ENCODE data around the gene PLVAP. TPM values are rescaled to one million over a fixed set of nuclear protein-coding genes. Genes with fewer than 3 reads are reported as not detected.

Gene PLVAP
- polyA plus RNA-seq, 1 experiment: not detected

DNA sequence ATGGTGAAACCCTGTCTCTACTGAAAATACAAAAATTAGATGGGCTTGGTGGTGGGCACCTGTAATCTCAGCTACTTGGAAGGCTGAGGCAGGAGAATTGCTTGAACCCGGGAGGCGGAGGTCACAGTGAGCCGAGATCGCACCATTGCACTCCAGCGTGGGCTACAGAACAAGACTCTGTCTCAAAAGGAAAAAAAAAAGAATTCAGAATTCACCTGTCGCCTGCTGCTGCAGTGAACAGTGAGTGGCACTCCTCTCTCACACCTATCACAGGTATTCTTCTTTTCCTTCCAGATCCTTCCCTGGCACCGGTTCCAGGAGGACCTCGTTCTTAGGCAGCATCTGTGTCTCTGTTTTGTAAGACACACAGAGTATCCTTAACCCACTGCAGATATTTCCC is 37.0 kb upstream of the PLVAP start:
- no peak for DNase-seq (ENCODE audit: low read depth)
- ChIA-PET POLR2A (no interaction called here), CTCF (interaction anchor here (1.3 to 1.4 kb wide), 2 partner anchors 21 to 24 kb away, joined by 3 read pairs; no protein-coding TSS in a partner anchor)
- TF ChIP-seq, protein P1, sequence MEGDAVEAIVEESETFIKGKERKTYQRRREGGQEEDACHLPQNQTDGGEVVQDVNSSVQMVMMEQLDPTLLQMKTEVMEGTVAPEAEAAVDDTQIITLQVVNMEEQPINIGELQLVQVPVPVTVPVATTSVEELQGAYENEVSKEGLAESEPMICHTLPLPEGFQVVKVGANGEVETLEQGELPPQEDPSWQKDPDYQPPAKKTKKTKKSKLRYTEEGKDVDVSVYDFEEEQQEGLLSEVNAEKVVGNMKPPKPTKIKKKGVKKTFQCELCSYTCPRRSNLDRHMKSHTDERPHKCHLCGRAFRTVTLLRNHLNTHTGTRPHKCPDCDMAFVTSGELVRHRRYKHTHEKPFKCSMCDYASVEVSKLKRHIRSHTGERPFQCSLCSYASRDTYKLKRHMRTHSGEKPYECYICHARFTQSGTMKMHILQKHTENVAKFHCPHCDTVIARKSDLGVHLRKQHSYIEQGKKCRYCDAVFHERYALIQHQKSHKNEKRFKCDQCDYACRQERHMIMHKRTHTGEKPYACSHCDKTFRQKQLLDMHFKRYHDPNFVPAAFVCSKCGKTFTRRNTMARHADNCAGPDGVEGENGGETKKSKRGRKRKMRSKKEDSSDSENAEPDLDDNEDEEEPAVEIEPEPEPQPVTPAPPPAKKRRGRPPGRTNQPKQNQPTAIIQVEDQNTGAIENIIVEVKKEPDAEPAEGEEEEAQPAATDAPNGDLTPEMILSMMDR (IDR thresholded peaks at IDR 0.05; ENCODE audit: insufficient read depth, low read depth, low read length): no peak
- no peaks in the 10 kb centered on the region for H3K36me3 ChIP-seq (ENCODE audit: control insufficient read depth, insufficient read depth, low read length)
- H3K27me3 ChIP-seq (ENCODE audit: control insufficient read depth, insufficient read depth, low read length): 0 out of 2 replicates have a peak, but pooled peaks cover 1% of the 10 kb centered on the region
- H3K4me3 ChIP-seq (ENCODE audit: low read depth, low read length): no peak overlapping the region

DNA sequence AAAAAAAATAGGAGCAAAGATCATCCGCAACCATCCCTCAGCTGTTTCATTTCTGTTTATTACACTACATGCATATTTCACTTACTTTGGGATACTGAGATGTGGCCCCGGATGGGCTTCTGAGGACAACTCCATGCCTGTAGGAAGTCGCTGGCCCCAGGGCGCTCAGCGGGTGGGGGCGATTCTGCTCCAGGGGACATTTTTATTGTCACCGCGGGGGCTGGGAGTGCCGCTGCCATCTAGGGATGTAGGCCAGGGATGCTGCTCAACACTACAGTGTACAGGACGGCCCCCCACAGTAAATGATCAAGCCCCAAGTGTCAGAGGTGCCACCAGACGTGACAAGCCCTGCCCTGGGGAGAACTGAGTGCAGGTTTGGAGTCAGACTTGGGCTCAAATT is 34.7 kb upstream of the PLVAP start:
- POLR2A ChIA-PET: no interaction called here
- no peak for DNase-seq (ENCODE audit: low read depth)
- TF ChIP-seq, protein P1 (IDR thresholded peaks at IDR 0.05; ENCODE audit: insufficient read depth, low read depth, low read length): no peak
- Histone ChIP-seq H3K4me3 (ENCODE audit: low read depth, low read length) (no peak overlapping the region), H3K36me3 (ENCODE audit: control insufficient read depth, insufficient read depth, low read length) (no peaks in the 10 kb centered on the region), H3K27me3 (ENCODE audit: control insufficient read depth, insufficient read depth, low read length) (0 out of 2 replicates have a peak, but pooled peaks cover 1% of the 10 kb centered on the region)
- CTCF ChIA-PET: interaction anchor here (0.6 to 1.5 kb wide), 7 partner anchors 8 to 447 kb away, joined by 3 to 4 read pairs (median 3); partner anchors contain the start of gene MVB12A

DNA sequence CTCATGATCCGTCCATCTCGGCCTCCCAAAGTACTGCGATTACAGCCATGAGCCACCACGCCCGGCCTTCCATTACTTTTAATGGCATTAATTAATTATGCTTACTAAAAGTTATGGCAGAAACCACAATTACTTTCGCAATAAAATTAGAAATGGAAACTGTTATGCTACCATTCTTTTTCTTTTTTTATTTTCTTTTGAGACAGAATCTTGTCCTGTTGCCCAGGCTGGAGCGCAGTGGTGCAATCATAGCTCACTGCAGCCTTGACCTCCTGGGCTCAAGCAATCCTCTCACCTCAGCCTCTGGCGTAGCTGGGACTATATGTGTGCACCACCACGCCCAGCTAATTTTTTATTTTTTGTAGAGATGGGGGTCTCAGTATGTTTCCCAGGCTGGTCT is 32.8 kb upstream of the PLVAP start:
- TF ChIP-seq, protein P1 (IDR thresholded peaks at IDR 0.05; ENCODE audit: insufficient read depth, low read depth, low read length): no peak
- ChIA-PET CTCF (interaction anchor here (0.6 to 1.3 kb wide), 3 partner anchors 9 to 38 kb away, joined by 3 to 4 read pairs (median 4); partner anchors contain the start of genes MVB12A and TMEM221), POLR2A (interaction anchor here (0.6 kb wide), 1 partner anchor 782 kb away, joined by 3 read pairs; the partner anchor contains the start of gene MED26)
- Histone ChIP-seq H3K36me3 (ENCODE audit: control insufficient read depth, insufficient read depth, low read length) (no peaks in the 10 kb centered on the region), H3K27me3 (ENCODE audit: control insufficient read depth, insufficient read depth, low read length) (0 out of 2 replicates have a peak, but pooled peaks cover 1% of the 10 kb centered on the region), H3K4me3 (ENCODE audit: low read depth, low read length) (no peak overlapping the region)
- DNase-seq (ENCODE audit: low read depth): no peak

DNA sequence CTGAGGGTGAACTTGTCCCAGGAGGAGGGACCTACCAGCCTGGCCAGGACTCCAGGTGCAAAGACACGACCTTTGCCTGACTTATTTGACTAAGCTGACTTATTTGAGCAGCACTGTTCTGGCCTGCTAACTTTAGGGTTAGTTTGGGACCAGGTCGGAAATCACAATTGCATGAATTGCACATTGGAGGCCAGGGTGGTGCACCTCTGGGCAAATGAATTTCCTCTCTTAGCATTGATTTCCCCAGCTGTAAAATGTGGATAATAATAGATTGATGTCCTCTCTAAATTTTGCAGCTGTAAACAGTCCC is 29.7 kb upstream of the PLVAP start:
- no peak overlapping the region for H3K4me3 ChIP-seq (ENCODE audit: low read depth, low read length)
- H3K27me3 ChIP-seq (ENCODE audit: control insufficient read depth, insufficient read depth, low read length): no peaks in the 10 kb centered on the region
- no peaks in the 10 kb centered on the region for H3K36me3 ChIP-seq (ENCODE audit: control insufficient read depth, insufficient read depth, low read length)
- DNase-seq (ENCODE audit: low read depth): no peak
- ChIA-PET CTCF (interaction anchor here (0.9 kb wide), 1 partner anchor 21 kb away, joined by 3 read pairs; no protein-coding TSS in a partner anchor), POLR2A (no interaction called here)
- TF ChIP-seq, protein P1 (IDR thresholded peaks at IDR 0.05; ENCODE audit: insufficient read depth, low read depth, low read length): no peak

DNA sequence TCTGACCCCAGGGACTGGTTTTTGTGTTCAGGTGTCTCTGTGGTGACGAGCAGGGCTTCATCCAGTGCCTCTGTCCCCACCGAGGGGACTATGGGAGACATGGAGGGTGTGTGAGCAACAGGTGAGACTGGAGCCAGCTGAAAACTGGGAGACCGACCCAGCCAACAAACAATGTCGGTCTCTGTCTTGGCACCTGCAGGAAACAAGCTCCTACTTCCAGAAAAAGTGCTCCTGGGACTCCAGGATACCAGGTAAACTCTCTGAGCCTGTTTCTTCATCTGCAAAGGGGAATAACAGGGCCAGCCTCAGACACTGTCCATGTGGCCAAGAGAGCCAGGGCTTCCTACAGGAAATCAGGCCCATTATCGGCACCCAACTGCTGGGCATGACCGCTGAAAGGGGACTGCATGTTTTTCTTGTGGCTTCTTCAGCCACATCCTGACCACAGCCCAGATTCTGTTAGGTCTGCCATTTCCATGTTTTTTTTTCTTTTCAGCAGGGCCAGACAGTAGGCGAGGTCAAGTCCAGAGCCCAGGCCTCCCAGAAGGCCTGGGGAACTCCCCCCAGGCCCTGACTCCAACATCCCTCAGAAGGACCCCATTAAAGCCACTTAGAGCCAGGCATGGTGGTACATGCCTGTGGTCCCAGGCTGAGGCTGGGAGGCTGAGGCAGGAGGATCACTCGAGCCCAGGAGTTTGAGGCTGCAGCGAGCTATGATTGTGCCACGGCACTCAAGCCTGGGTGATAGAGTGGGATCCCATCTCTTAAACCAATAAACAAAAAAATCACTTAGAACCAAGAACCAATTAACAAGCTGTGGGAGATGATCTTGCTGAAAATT is 29.1 kb upstream of the PLVAP start:
- Histone ChIP-seq H3K4me3 (ENCODE audit: low read depth, low read length) (no peak overlapping the region), H3K27me3 (ENCODE audit: control insufficient read depth, insufficient read depth, low read length) (no peaks in the 10 kb centered on the region), H3K36me3 (ENCODE audit: control insufficient read depth, insufficient read depth, low read length) (no peaks in the 10 kb centered on the region)
- TF ChIP-seq, protein P1 (IDR thresholded peaks at IDR 0.05; ENCODE audit: insufficient read depth, low read depth, low read length): no peak
- ChIA-PET CTCF (interaction anchor here (0.6 to 1.9 kb wide), 5 partner anchors 11 to 158 kb away, joined by 3 to 6 read pairs (median 5); no protein-coding TSS in a partner anchor), POLR2A (no interaction called here)
- no peak for DNase-seq (ENCODE audit: low read depth)
